HCT116 (cell line): Measurements from ENCODE around the gene MAGEF1.

ENCODE experiments used
- EGR1 ChIP-seq: IDR thresholded peaks from 2 replicates; pipeline ENCODE4 v1.6.1; 2012; ENCODE audit warnings: low read depth
- EZH2 ChIP-seq: fragments of 200-600 bp; sonication (generic); IDR thresholded peaks from 2 replicates; pipeline ENCODE4 v1.6.1; 2017; ENCODE audit warnings: antibody characterized with exemption, mixed run types
- FOSL1 ChIP-seq: IDR thresholded peaks from 2 replicates; pipeline ENCODE4 v1.6.1; 2012; ENCODE audit warnings: low read depth
- POLR2A ChIP-seq: IDR thresholded peaks from 2 replicates; pipeline ENCODE4 v1.7.0; 2011; ENCODE audit warnings: borderline replicate concordance; ENCODE audit not compliant: insufficient read depth, insufficient read length; ENCODE audit errors: extremely low read depth
- POLR2AphosphoS5 ChIP-seq: IDR thresholded peaks from 2 replicates; pipeline ENCODE4 v1.6.1; 2011; ENCODE audit warnings: mild to moderate bottlenecking, low read depth, low read length, moderate library complexity
- SIN3A ChIP-seq: IDR thresholded peaks from 2 replicates; pipeline ENCODE4 v1.6.1; 2012; ENCODE audit warnings: low read depth
- TF ChIP-seq, protein P1 (sequence below), 3 experiments: fragments of 200-600 bp in 1 of 3; sonication (generic) in 1 of 3; IDR thresholded peaks in 2 of 3; conservative IDR thresholded peaks in 1 of 3; 2 replicates each; pipeline ENCODE4 v1.5.1; 2012 to 2017; ENCODE audit warnings: low read depth in 2 of 3, low read length in 2 of 3, antibody characterized with exemption in 1 of 3, borderline replicate concordance in 1 of 3, control low read depth in 1 of 3, mild to moderate bottlenecking in 1 of 3, mixed read lengths in 1 of 3, mixed run types in 1 of 3, moderate library complexity in 1 of 3; ENCODE audit not compliant: insufficient read depth in 1 of 3
- TF ChIP-seq, protein P2 (sequence below): IDR thresholded peaks from 2 replicates; pipeline ENCODE4 v1.6.1; 2012

DNA sequence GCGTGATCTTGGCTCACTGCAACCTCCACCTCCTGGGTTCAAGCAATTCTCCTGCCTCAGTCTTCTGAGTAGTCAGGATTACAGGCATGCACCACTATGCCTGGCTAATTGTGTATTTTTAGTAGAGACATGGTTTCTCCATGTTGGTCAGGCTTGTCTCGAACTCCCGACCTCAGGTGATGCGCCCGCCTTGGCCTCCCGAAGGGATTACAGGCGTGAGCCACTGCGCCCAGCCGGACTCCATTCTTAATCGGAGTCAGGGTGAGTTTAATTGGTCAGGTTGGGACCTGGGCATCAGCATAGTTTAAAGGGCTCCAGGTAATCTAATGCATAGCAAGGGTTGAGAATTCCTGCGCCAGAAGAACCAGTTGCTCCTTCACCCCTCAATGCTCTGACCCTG, 29.2 kb downstream of the MAGEF1 start:
- TF ChIP-seq, protein P1, sequence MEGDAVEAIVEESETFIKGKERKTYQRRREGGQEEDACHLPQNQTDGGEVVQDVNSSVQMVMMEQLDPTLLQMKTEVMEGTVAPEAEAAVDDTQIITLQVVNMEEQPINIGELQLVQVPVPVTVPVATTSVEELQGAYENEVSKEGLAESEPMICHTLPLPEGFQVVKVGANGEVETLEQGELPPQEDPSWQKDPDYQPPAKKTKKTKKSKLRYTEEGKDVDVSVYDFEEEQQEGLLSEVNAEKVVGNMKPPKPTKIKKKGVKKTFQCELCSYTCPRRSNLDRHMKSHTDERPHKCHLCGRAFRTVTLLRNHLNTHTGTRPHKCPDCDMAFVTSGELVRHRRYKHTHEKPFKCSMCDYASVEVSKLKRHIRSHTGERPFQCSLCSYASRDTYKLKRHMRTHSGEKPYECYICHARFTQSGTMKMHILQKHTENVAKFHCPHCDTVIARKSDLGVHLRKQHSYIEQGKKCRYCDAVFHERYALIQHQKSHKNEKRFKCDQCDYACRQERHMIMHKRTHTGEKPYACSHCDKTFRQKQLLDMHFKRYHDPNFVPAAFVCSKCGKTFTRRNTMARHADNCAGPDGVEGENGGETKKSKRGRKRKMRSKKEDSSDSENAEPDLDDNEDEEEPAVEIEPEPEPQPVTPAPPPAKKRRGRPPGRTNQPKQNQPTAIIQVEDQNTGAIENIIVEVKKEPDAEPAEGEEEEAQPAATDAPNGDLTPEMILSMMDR (IDR thresholded peaks at IDR 0.05 in 2 of 3, conservative IDR thresholded peaks at IDR 0.05 in 1 of 3; ENCODE audit: borderline replicate concordance in 1 of 3, insufficient read depth in 1 of 3, low read depth in 2 of 3, low read length in 2 of 3): no peak
- no peak for TF ChIP-seq EGR1
- no peak for TF ChIP-seq POLR2AphosphoS5
- TF ChIP-seq POLR2A: no peak
- TF ChIP-seq SIN3A: no peak
- TF ChIP-seq, protein P2, sequence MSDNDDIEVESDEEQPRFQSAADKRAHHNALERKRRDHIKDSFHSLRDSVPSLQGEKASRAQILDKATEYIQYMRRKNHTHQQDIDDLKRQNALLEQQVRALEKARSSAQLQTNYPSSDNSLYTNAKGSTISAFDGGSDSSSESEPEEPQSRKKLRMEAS: no peak
- TF ChIP-seq EZH2: no peak
- no peak for TF ChIP-seq FOSL1
